PC-9 (cell line): ENCODE data around the gene GPATCH3. TPM values are rescaled to one million over a fixed set of nuclear protein-coding genes. Genes with fewer than 3 reads are reported as not detected.

ENCODE experiments used
- BruUV-seq: library from RNA; stranded (reverse); fragments of 400-500 nt; replicated peaks from 2 replicates; lab custom pipeline; 2021; lab: Mats Ljungman, UMichigan
- CTCF ChIA-PET: fragments of 300-600 bp; sonication (Branson Sonifier 250); formaldehyde crosslinking; loops from one replicate; lab custom pipeline; 2022; ENCODE audit warnings: antibody characterized with exemption; lab: Charles Lee
- POLR2A ChIA-PET: fragments of 300-600 bp; sonication (Branson Sonifier 250); formaldehyde crosslinking; loops from one replicate; lab custom pipeline; 2022; ENCODE audit warnings: antibody characterized with exemption; ENCODE audit not compliant: unreplicated experiment; lab: Charles Lee
- DNase-seq, 2 experiments: peaks; one replicate each; pipeline versions ENCODE4 v3.0.0 to v3.0.0-alpha.2; 2015 to 2022; ENCODE audit warnings: mixed read lengths in 1 of 2
- H2AFZ ChIP-seq: fragments of 200-600 bp; sonication (generic); 2 replicates; pipeline ENCODE4 v1.8.1; 2017; ENCODE audit warnings: antibody characterized with exemption
- H3F3A ChIP-seq: fragments of 200-600 bp; sonication (generic); 2 replicates; pipeline ENCODE4 v1.8.1; 2017; ENCODE audit warnings: antibody characterized with exemption, mild to moderate bottlenecking, low read depth; ENCODE audit not compliant: insufficient read depth
- H3K27ac ChIP-seq: fragments of 200-600 bp; sonication (generic); 2 replicates; pipeline ENCODE4 v1.6.1; 2016; ENCODE audit warnings: mixed run types
- H3K27me3 ChIP-seq: fragments of 200-600 bp; sonication (generic); 2 replicates; pipeline ENCODE4 v1.6.1; 2016; ENCODE audit warnings: low read depth, mixed run types; ENCODE audit not compliant: insufficient read depth
- H3K36me3 ChIP-seq: fragments of 200-600 bp; sonication (generic); 2 replicates; pipeline ENCODE4 v1.6.1; 2016; ENCODE audit warnings: low read depth, mixed run types
- H3K4me1 ChIP-seq: fragments of 200-600 bp; sonication (generic); replicated peaks from 2 replicates; pipeline ENCODE4 v1.6.1; 2016; ENCODE audit warnings: mixed run types; ENCODE audit not compliant: insufficient read depth
- H3K4me2 ChIP-seq: fragments of 200-600 bp; sonication (generic); 2 replicates; pipeline ENCODE4 v1.6.1; 2017; ENCODE audit warnings: mixed run types
- H3K4me3 ChIP-seq: fragments of 200-600 bp; sonication (generic); 2 replicates; pipeline ENCODE4 v1.6.1; 2016; ENCODE audit warnings: mixed run types
- H3K79me2 ChIP-seq: fragments of 200-600 bp; sonication (generic); 2 replicates; pipeline ENCODE4 v1.6.1; 2017; ENCODE audit warnings: low read depth, mixed run types
- H3K9me2 ChIP-seq: fragments of 200-600 bp; sonication (generic); 2 replicates; pipeline ENCODE4 v1.8.1; 2017; ENCODE audit warnings: mild to moderate bottlenecking; ENCODE audit not compliant: insufficient read depth
- H3K9me3 ChIP-seq: fragments of 200-600 bp; sonication (generic); 2 replicates; pipeline ENCODE4 v1.8.1; 2016; ENCODE audit warnings: low read depth; ENCODE audit not compliant: insufficient read depth
- H4K20me1 ChIP-seq: fragments of 200-600 bp; sonication (generic); 2 replicates; pipeline ENCODE4 v1.8.1; 2017; ENCODE audit not compliant: insufficient read depth
- EZH2 ChIP-seq: fragments of 200-600 bp; sonication (generic); IDR thresholded peaks from 2 replicates; pipeline ENCODE4 v1.8.0; 2017; ENCODE audit warnings: antibody characterized with exemption, low read depth
- intact Hi-C: fragments of 100-400 bp; cut with micrococcal nuclease; formaldehyde crosslinking; loops from one replicate; pipeline ENCODE4 v1.10.0; 2022; ENCODE audit not compliant: unreplicated experiment
- total RNA-seq: library from RNA; stranded (reverse); gene quantifications from 2 replicates; pipeline ENCODE4 v1.2.3, GENCODE V29; 2021
- TF ChIP-seq, protein P1 (sequence below): fragments of 200-600 bp; sonication (generic); conservative IDR thresholded peaks from 2 replicates; pipeline ENCODE4 v1.6.1; 2017; ENCODE audit warnings: mixed run types, antibody characterized with exemption, mild to moderate bottlenecking, moderate library complexity

GPATCH3 gene
- total RNA-seq, 1 experiment from 2014 or later: 13.1 TPM

DNA sequence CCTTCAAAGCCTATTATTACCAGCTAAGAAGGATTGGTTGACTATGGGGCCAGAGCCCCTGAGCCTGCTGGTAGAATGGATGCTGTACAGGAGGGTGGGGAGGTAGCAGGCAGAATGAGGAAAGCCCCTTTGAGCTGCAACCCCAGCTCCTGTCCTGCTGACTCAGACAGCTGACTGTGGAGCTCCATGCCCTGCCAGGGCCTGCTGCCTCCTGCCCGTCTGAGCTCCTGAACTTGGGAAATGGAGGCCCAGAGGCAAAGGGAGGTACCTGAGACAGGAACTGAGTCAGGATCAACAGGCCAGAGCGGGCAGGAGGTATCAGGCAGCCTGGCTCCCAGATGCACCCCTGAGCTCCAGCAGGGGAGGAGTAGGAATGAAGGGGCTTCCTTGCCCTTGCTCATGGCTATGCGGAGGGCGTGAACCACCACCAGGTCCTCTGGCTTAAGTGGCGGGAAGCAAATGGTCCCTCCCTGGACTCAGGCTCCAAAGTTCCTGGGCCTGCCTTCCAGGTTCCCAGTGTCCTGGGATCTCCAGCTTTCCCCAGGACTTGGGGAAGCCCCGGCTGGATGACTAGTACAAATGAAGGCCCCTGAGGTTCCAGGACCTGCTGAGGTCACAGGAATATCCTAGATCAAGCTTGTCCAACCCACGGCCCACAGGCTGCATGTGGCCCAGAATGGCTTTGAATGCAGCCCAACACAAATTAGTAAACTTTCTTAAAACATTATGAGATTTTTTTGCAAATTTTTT is 41.2 kb downstream of the GPATCH3 start:
- Histone ChIP-seq H3K9me2 (no peaks in the 10 kb centered on the region), H3K4me2 (peak overlapping the region; percentile 40; the same call in 1 of the 2 replicates), H3K36me3 (no peaks in the 10 kb centered on the region), H2AFZ (no peak overlapping the region), H4K20me1 (no peaks in the 10 kb centered on the region), H3K9me3 (no peaks in the 10 kb centered on the region), H3K4me3 (no peak overlapping the region), H3K27ac (peak overlapping the region; percentile 73), H3F3A (peaks cover 41% of the 10 kb centered on the region), H3K27me3 (no peaks in the 10 kb centered on the region), H3K4me1 (peaks cover 75% of the 10 kb centered on the region), H3K79me2 (peaks cover 11% of the 10 kb centered on the region)
- ChIA-PET POLR2A (interaction anchor here (0.6 to 1.2 kb wide), 3 partner anchors 10 to 977 kb away, joined by 5 to 11 read pairs (median 6); no protein-coding TSS in a partner anchor), CTCF (interaction anchor here (0.5 to 4.4 kb wide), 3 partner anchors 9 to 264 kb away, joined by 3 to 18 read pairs (median 6); no protein-coding TSS in a partner anchor)
- TF ChIP-seq EZH2: no peak
- TF ChIP-seq, protein P1, sequence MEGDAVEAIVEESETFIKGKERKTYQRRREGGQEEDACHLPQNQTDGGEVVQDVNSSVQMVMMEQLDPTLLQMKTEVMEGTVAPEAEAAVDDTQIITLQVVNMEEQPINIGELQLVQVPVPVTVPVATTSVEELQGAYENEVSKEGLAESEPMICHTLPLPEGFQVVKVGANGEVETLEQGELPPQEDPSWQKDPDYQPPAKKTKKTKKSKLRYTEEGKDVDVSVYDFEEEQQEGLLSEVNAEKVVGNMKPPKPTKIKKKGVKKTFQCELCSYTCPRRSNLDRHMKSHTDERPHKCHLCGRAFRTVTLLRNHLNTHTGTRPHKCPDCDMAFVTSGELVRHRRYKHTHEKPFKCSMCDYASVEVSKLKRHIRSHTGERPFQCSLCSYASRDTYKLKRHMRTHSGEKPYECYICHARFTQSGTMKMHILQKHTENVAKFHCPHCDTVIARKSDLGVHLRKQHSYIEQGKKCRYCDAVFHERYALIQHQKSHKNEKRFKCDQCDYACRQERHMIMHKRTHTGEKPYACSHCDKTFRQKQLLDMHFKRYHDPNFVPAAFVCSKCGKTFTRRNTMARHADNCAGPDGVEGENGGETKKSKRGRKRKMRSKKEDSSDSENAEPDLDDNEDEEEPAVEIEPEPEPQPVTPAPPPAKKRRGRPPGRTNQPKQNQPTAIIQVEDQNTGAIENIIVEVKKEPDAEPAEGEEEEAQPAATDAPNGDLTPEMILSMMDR: no peak
- intact Hi-C loops: no loop called here
- peak in 1 of 2 experiments; percentile 50 for DNase-seq
- BruUV-seq: no TSS peak

DNA sequence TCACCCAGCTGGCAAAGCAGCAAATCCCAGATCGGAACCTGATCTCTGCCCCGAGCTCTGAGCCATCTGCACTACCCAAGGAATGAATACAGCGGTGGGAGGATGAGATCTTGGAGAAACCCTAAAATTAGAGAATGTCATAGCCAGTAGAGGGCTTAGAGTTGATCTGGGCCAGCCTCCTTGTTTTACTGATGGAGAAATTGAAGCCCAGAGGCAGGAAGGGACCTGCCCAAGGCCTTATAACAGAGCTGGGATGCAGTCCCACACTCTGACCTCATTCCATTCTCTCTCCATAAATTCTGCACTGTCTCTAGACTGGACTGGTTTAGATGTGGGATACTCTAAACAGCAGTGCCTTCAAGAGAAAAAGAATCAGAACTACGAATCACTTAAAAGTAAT is 42.1 kb downstream of the GPATCH3 start:
- no peaks in the 10 kb centered on the region for H4K20me1 ChIP-seq
- H3K4me2 ChIP-seq: no peak overlapping the region
- H3K36me3 ChIP-seq: no peaks in the 10 kb centered on the region
- BruUV-seq: no TSS peak
- H2AFZ ChIP-seq: no peak overlapping the region
- no peak for TF ChIP-seq EZH2
- DNase-seq: no peak
- ChIA-PET POLR2A (interaction anchor here (0.7 to 1.2 kb wide), 2 partner anchors 9 to 977 kb away, joined by 6 to 11 read pairs; no protein-coding TSS in a partner anchor), CTCF (interaction anchor here (0.6 to 4.4 kb wide), 2 partner anchors 9 to 67 kb away, joined by 3 to 18 read pairs; no protein-coding TSS in a partner anchor)
- no peaks in the 10 kb centered on the region for H3K27me3 ChIP-seq
- H3K4me1 ChIP-seq: peaks cover 83% of the 10 kb centered on the region
- H3K27ac ChIP-seq: peak overlapping the region; percentile 73
- H3F3A ChIP-seq: peaks cover 47% of the 10 kb centered on the region
- peaks cover 2% of the 10 kb centered on the region for H3K79me2 ChIP-seq
- H3K9me3 ChIP-seq: no peaks in the 10 kb centered on the region
- no peaks in the 10 kb centered on the region for H3K9me2 ChIP-seq
- no peak overlapping the region for H3K4me3 ChIP-seq
- intact Hi-C loops: no loop called here

DNA sequence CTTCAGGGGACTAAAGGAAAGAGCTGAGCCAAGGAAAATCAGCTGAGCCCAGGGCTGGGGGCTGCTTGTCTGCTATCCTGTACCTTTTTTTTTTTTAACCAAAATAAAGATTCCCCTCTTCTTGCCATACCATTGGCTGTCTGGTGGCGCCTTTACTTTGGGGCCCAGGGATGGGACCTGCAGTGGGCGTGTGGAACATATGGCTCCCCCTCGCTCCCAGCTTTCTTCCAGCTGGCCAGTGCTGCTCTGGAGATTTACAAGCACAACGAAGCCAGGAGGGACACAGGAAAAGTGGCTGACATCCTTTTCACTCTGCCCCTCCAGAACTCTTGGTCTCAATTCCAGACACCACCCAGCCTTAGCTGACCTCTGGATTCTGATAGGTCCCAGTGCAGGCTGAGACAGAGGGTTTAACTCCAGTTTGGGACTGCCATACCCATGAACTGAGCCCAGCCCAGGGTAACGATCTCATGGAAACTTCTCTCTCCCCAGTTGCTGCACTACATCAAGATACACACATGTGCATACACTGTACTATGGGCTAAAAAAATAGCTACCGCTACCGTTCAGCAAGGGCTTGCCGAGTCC is 42.7 kb downstream of the GPATCH3 start:
- POLR2A ChIA-PET: interaction anchor here (0.5 to 0.6 kb wide), 2 partner anchors 8 to 69 kb away, joined by 3 read pairs; no protein-coding TSS in a partner anchor
- peaks cover 87% of the 10 kb centered on the region for H3K4me1 ChIP-seq

More for the DNA sequence above, 42.7 kb downstream of the GPATCH3 start:
- Histone ChIP-seq H3K27me3 (no peaks in the 10 kb centered on the region), H3K9me2 (no peaks in the 10 kb centered on the region), H3K9me3 (no peaks in the 10 kb centered on the region), H2AFZ (no peak overlapping the region), H4K20me1 (no peaks in the 10 kb centered on the region), H3K36me3 (no peaks in the 10 kb centered on the region), H3K4me2 (no peak overlapping the region), H3F3A (peaks cover 50% of the 10 kb centered on the region), H3K4me3 (no peak overlapping the region), H3K27ac (peak overlapping the region; percentile 73), H3K79me2 (no peaks in the 10 kb centered on the region)
- TF ChIP-seq, protein P1: no peak
- no peak for TF ChIP-seq EZH2
- DNase-seq: no peak
- intact Hi-C loops: no loop called here
- CTCF ChIA-PET: interaction anchor here (0.6 kb wide), 1 partner anchor 46 kb away, joined by 3 read pairs; no protein-coding TSS in a partner anchor
- BruUV-seq: no TSS peak
